Measurements from ENCODE around the gene PDPR.
"Not testable (repeated sequence)": the region's sequence is repeated elsewhere in the genome, so short reads cannot be mapped to it uniquely, and the experiment has no call there.

GRCh38 chr16:70147853-70148252 is 33.7 kb downstream of the PDPR start:
- not testable (repeated sequence) for TF ChIP-seq CTCF (conservative IDR thresholded peaks at IDR 0.05); ZFX (IDR thresholded peaks at IDR 0.05)
